SK-N-SH treated with all-trans-retinoic acid at 6 μM for 48 hours (cell line): ENCODE measurements around the gene LRRK1.

Experiments
- ATAC-seq: fragments of 200-7000 bp; cut with Tn5 transposase; 3 replicates; pipeline ENCODE4 v1.9.1; 2020; ENCODE audit warnings: mild to moderate bottlenecking, moderate library complexity
- ARNTL ChIP-seq: fragments of 450-650 bp; formaldehyde crosslinking; IDR thresholded peaks from 2 replicates; pipeline ENCODE4 v1.5.0; 2020; ENCODE audit warnings: low read depth, mild to moderate bottlenecking, moderate library complexity, borderline replicate concordance
- CREB5 ChIP-seq: fragments of 250-450 bp; sonication (Bioruptor Pico); IDR thresholded peaks from 2 replicates; pipeline ENCODE4 v1.5.1; 2020; ENCODE audit warnings: low read depth, mild to moderate bottlenecking, moderate library complexity
- CSRNP3 ChIP-seq: fragments of 250-450 bp; sonication (Bioruptor Pico); IDR thresholded peaks from 2 replicates; pipeline ENCODE4 v1.5.1; 2021; ENCODE audit warnings: mild to moderate bottlenecking, moderate library complexity
- ESRRG ChIP-seq: fragments of 250-450 bp; sonication (Bioruptor Pico); IDR thresholded peaks from 2 replicates; pipeline ENCODE4 v1.6.1; 2021; ENCODE audit warnings: mild to moderate bottlenecking
- GLIS3 ChIP-seq: fragments of 250-450 bp; sonication (Bioruptor Pico); IDR thresholded peaks from 2 replicates; pipeline ENCODE4 v1.5.0; 2020; ENCODE audit warnings: mild to moderate bottlenecking, moderate library complexity
- ISL1 ChIP-seq: fragments of 250-450 bp; sonication (Bioruptor Pico); IDR thresholded peaks from 2 replicates; pipeline ENCODE4 v2.1.2; 2022; ENCODE audit warnings: mild to moderate bottlenecking, moderate library complexity
- OSR1 ChIP-seq: fragments of 250-450 bp; sonication (Bioruptor Pico); IDR thresholded peaks from 2 replicates; pipeline ENCODE4 v1.8.0; 2022; ENCODE audit warnings: moderate library complexity, mild to moderate bottlenecking, inconsistent platforms
- PATZ1 ChIP-seq: fragments of 250-450 bp; sonication (Bioruptor Pico); IDR thresholded peaks from 2 replicates; pipeline ENCODE4 v1.8.0; 2020; ENCODE audit warnings: mild to moderate bottlenecking, moderate library complexity, borderline replicate concordance
- POU6F1 ChIP-seq: fragments of 250-450 bp; sonication (Bioruptor Pico); IDR thresholded peaks from 2 replicates; pipeline ENCODE4 v1.8.0; 2021; ENCODE audit warnings: low read depth, mild to moderate bottlenecking, moderate library complexity, borderline replicate concordance
- PPARA ChIP-seq: fragments of 250-450 bp; sonication (Bioruptor Pico); IDR thresholded peaks from 2 replicates; pipeline ENCODE4 v1.5.0; 2020; ENCODE audit warnings: mild to moderate bottlenecking, borderline replicate concordance
- RARB ChIP-seq: fragments of 250-450 bp; sonication (Bioruptor Pico); IDR thresholded peaks from 2 replicates; pipeline ENCODE4 v1.8.0; 2021; ENCODE audit warnings: mild to moderate bottlenecking, moderate library complexity
- SNAI2 ChIP-seq: fragments of 250-450 bp; sonication (Bioruptor Pico); IDR thresholded peaks from 2 replicates; pipeline ENCODE4 v1.5.0; 2020; ENCODE audit warnings: mild to moderate bottlenecking, moderate library complexity
- TCF4 ChIP-seq: fragments of 250-450 bp; sonication (Bioruptor Pico); IDR thresholded peaks from 2 replicates; pipeline ENCODE4 v1.8.0; 2021; ENCODE audit warnings: mild to moderate bottlenecking, moderate library complexity, borderline replicate concordance
- TOX ChIP-seq: fragments of 250-450 bp; sonication (Bioruptor Pico); IDR thresholded peaks from 2 replicates; pipeline ENCODE4 v1.8.0; 2021; ENCODE audit warnings: mild to moderate bottlenecking, moderate library complexity, borderline replicate concordance
- TSHZ2 ChIP-seq: fragments of 250-450 bp; sonication (Bioruptor Pico); IDR thresholded peaks from 2 replicates; pipeline ENCODE4 v1.5.0; 2020; ENCODE audit warnings: mild to moderate bottlenecking, moderate library complexity
- ZC3H10 ChIP-seq: fragments of 250-450 bp; sonication (Bioruptor Pico); IDR thresholded peaks from 2 replicates; pipeline ENCODE4 v1.5.1; 2021; ENCODE audit warnings: mild to moderate bottlenecking, moderate library complexity
- ZFP30 ChIP-seq: fragments of 450-650 bp; formaldehyde crosslinking; IDR thresholded peaks from 2 replicates; pipeline ENCODE4 v1.5.0; 2022; ENCODE audit warnings: mild to moderate bottlenecking, moderate library complexity
- ZNF565 ChIP-seq: fragments of 450-650 bp; formaldehyde crosslinking; conservative IDR thresholded peaks from 2 replicates; pipeline ENCODE4 v1.5.0; 2020; ENCODE audit warnings: low read depth, mild to moderate bottlenecking, moderate library complexity

LRRK1 gene

GRCh38 chr15:100998630-100999029 is 79.5 kb downstream of the LRRK1 start:
- TF ChIP-seq ZC3H10 (CRISPR knock-in tag) = no peak
- TF ChIP-seq ARNTL (CRISPR knock-in tag) = no peak
- no peak for TF ChIP-seq RARB (CRISPR knock-in tag)
- no peak for TF ChIP-seq ZNF565 (CRISPR knock-in tag)
- no peak for TF ChIP-seq TCF4 (CRISPR knock-in tag)
- TF ChIP-seq TSHZ2 (CRISPR knock-in tag) = no peak
- TF ChIP-seq OSR1 (CRISPR knock-in tag) = no peak
- no peak for TF ChIP-seq PATZ1 (CRISPR knock-in tag)
- TF ChIP-seq ESRRG (CRISPR knock-in tag) = no peak
- no peak for TF ChIP-seq ZFP30
- TF ChIP-seq POU6F1 = no peak
- no peak for TF ChIP-seq CSRNP3 (CRISPR knock-in tag)
- TF ChIP-seq CREB5 (CRISPR knock-in tag) = no peak
- no peak for TF ChIP-seq GLIS3 (CRISPR knock-in tag)
- no peak for ATAC-seq

GRCh38 chr15:100999369-100999768 is 80.2 kb downstream of the LRRK1 start:
- peak; percentile 83 for ATAC-seq
- no peak for TF ChIP-seq ARNTL (CRISPR knock-in tag)
- TF ChIP-seq ISL1 (CRISPR knock-in tag) = peak; percentile 98
- TF ChIP-seq PPARA = no peak
- peak; percentile 92 for TF ChIP-seq CREB5 (CRISPR knock-in tag)
- no peak for TF ChIP-seq ZFP30
- peak; percentile 68; the same call in 1 of the 2 replicates for TF ChIP-seq POU6F1
- no peak for TF ChIP-seq TOX (CRISPR knock-in tag)
- TF ChIP-seq SNAI2 (CRISPR knock-in tag) = peak; percentile 43; the same call in 1 of the 2 replicates
